GM18867 (cell line): Measurements from ENCODE around the gene SPDYE17.
"Not testable (repeated sequence)": the region's sequence is repeated elsewhere in the genome, so short reads cannot be mapped to it uniquely, and the experiment has no call there.

Experiments used
- ATAC-seq: cut with Tn5 transposase; IDR thresholded peaks from one replicate; pipeline ENCODE4 v1.9.1; 2021; ENCODE audit warnings: mild to moderate bottlenecking, moderate library complexity; ENCODE audit not compliant: unreplicated experiment

Gene SPDYE17

GRCh38 chr7:76999474-77000107, 32.6 kb downstream of the SPDYE17 start:
- not testable (repeated sequence) for ATAC-seq

DNA sequence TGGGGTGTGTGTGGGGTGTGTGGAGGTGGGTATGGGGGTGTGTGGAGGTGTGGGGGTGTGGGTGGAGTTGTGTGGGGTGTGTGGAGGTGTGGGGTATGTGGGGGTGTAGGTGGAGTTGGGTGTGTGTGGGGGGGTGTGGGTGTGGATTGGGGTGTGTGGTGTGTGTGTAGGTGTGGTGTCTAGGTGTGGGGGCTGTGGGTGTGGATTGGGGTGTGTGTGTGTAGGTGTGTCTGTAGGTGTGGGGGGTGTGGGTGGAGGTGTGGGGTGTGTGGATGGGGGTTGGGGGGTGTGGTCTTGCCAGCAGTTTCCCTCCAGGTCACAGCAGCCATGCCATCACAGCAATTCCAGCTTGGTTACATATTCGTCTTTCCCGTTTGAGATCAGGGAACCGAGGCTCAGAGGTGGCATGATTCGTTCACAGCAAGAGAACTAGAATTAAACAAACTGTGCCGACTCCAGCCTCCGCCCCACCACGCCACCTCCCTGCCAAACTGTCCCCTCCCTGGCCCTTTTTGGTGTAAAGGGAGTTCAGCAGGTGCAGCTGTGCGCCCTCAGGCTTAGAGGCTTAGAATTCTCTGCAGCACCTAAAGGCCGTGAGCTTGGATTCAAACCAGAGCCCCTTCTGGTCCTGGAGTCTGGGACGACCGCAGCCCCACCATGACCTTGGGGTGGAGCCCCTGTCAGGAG, 33.3 kb downstream of the SPDYE17 start:
- ATAC-seq, result not testable (repeated sequence)

DNA sequence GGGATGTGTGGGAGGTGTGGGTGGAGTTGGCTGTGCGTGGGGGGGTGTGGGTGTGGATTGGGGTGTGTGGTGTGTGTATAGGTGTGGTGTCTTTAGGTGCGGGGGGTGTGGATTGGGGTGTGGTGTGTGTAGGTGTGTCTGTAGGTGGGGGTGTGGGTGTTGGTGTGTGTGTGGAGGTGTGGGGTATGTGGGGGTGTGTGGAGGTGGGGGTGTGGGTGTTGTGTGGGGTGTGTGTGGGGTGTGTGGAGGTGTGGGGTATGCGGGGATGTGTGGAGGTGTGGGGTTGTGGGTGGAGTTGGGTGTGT, 33.9 kb downstream of the SPDYE17 start:
- no peak for ATAC-seq

- no peak for ATAC-seq
Observed at GRCh38 chr7:76997381-76998284, 34.5 kb downstream of the SPDYE17 start.

DNA sequence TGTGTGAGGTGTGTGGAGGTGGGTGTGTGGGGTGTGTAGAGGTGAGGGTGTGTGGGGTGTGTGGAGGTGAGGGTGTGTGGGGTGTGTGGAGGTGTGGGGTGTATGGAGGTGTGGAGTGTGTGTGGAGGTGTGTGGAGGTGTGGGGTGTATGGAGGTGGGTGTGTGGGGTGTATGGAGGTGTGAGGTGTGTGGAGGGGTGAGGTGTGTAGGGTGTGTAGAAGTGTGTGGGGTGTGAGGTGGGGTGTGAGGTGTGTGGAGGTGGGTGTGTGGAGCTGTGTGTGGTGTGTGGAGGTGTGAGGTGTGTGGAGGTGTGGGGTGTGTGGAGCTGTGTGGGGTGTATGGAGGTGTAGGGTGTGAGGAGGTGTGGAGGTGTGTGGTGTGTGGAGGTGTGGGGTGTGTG, 35.2 kb downstream of the SPDYE17 start:
- not testable (repeated sequence) for ATAC-seq

GRCh38 chr7:76994286-76994685, 37.9 kb downstream of the SPDYE17 start:
- ATAC-seq, result not testable (repeated sequence)

- ATAC-seq, result not testable (repeated sequence)
Observed at GRCh38 chr7:76993831-76994230, 38.3 kb downstream of the SPDYE17 start.

DNA sequence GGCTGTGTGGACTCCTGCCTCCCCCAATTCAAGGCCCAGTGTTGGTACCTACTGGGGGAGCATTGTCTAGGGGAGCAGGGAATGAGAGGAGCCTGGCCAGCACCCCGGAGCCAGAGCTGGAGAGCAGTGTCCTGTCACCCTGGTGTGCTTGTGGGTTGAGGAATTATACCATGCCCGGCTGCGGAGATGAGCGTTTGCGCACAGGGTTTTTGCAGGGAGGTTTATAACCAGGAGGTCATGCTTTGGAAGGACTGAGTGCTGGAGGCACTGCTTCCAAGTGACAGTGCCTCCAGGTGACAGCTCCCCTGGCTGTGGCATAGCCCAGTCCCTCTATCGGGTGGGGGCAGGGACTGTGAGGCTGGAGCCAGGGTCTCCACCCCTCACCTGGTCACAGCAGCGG, 39.3 kb downstream of the SPDYE17 start:
- ATAC-seq, result not testable (repeated sequence)

GRCh38 chr7:76992204-76992603, 40.0 kb downstream of the SPDYE17 start:
- not testable (repeated sequence) for ATAC-seq

DNA sequence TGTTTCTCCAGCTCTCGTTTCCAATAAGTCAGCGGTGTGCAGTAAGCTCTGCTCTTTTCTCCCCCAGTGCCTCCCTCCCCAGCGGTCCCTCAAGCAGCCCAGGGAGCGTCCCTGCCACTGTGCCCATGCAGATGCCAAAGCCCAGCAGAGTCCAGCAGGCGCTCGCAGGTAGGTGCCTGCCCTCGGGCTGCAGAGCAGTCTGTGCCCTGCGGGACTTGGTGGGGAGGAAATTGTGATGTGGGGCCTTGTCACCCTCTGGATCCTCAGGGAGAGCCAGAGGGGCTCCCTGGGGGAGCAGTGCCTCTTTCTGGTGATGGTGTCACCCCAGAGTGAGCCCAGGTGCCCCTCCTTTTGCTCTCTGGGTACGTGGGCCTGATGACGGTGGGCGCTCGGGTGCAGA, 42.0 kb downstream of the SPDYE17 start:
- ATAC-seq, result not testable (repeated sequence)

- ATAC-seq, result not testable (repeated sequence)
Observed at GRCh38 chr7:76985924-76986717, 46.0 kb downstream of the SPDYE17 start.

GRCh38 chr7:76984784-76985136, 47.4 kb downstream of the SPDYE17 start:
- ATAC-seq, result peak; percentile 97

DNA sequence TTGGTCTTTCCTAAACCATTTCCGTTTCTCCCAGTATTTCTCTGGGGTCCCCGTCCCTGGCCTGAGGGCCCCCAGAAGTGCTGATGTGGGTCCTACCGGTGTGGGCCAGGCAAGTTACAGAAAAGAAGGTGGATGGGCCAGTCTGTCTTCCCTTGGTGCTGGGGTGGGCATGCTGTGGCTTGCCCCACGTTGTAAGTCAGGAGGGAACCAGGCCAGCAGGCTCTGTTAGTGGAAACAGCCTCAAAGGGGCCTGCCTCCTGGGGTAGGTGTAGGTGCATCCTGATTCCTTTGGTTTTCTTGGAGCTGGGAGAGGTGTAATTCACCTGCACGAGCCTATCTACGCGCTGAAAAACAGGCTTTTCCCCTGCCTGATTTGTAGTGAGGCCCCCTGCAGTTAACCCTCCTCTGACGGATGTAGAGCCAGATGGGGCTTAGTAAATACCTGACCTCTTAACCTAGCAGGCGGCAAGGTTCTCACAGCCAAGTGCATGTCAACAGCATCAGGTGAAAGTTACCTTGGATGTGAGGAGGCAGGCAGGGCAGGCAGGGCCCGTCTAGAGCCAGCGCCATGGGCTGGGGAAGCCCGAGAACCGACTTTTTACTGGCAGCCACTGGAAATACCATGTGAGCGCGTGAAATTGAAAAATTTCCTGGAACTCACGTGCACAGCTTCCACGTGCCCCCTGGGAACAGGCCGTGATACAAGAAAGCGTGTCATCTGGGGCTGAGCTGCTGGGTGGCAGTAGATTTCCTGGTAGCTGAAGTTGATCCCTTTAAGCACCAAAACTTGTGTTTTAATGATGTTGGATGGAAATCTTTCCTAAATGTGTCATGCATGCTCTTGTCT, 48.0 kb downstream of the SPDYE17 start:
- ATAC-seq, result peak; percentile 22

- ATAC-seq, result not testable (repeated sequence)
Observed at GRCh38 chr7:76983333-76983732, 48.8 kb downstream of the SPDYE17 start.

- ATAC-seq, result not testable (repeated sequence)
Observed at GRCh38 chr7:76982501-76982900, 49.7 kb downstream of the SPDYE17 start.

- ATAC-seq, result not testable (repeated sequence)
Observed at GRCh38 chr7:76981187-76981970, 50.8 kb downstream of the SPDYE17 start.

DNA sequence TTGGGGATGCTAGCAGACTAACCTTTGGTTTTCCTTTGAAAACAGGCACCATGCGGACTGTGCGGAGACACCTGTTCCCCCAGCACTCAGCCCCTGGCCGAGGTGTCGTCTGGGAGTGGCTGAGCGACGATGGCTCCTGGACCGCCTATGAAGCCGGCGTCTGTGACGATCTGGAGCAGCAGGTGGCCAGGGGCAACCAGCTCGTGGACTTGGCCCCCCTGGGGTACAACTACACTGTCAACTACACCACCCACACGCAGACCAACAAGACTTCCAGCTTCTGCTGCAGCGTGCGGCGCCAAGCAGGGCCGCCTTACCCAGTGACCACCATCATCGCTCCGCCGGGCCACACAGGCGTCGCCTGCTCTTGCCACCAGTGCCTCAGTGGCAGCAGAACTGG, 51.6 kb downstream of the SPDYE17 start:
- not testable (repeated sequence) for ATAC-seq

GRCh38 chr7:76977761-76978367, 54.3 kb downstream of the SPDYE17 start:
- not testable (repeated sequence) for ATAC-seq
